Calu3 (cell line): ENCODE measurements around the gene TUBB4A. TPM values are rescaled to one million over a fixed set of nuclear protein-coding genes. Genes with fewer than 3 reads are reported as not detected.

Experiments
- BruUV-seq: library from RNA; stranded (reverse); fragments of 400-500 nt; replicated peaks from 2 replicates; lab custom pipeline; 2021; lab: Mats Ljungman, UMichigan
- CTCF ChIA-PET: fragments of 300-600 bp; sonication (Branson Sonifier 250); formaldehyde crosslinking; loops from one replicate; lab custom pipeline; 2022; ENCODE audit warnings: antibody characterized with exemption; lab: Charles Lee
- DNase-seq: peaks from one replicate; pipeline ENCODE4 v3.0.0; 2022
- H3K27ac Mint-ChIP-seq: one replicate; pipeline ENCODE4 v1.8.0; 2022; ENCODE audit warnings: mixed read lengths; ENCODE audit not compliant: unreplicated experiment
- H3K27me3 Mint-ChIP-seq: one replicate; pipeline ENCODE4 v1.8.0; 2022; ENCODE audit warnings: mixed read lengths; ENCODE audit not compliant: unreplicated experiment
- H3K36me3 Mint-ChIP-seq: one replicate; pipeline ENCODE4 v1.8.0; 2022; ENCODE audit warnings: mild to moderate bottlenecking, moderate library complexity, mixed read lengths; ENCODE audit not compliant: insufficient read depth, unreplicated experiment
- H3K4me1 Mint-ChIP-seq: one replicate; pipeline ENCODE4 v1.8.0; 2022; ENCODE audit warnings: mild to moderate bottlenecking, low read depth, mixed read lengths; ENCODE audit not compliant: unreplicated experiment
- H3K4me3 Mint-ChIP-seq: one replicate; pipeline ENCODE4 v1.8.0; 2022; ENCODE audit warnings: mild to moderate bottlenecking, low read depth, moderate library complexity, mixed read lengths; ENCODE audit not compliant: unreplicated experiment
- H3K9me3 Mint-ChIP-seq: one replicate; pipeline ENCODE4 v1.8.0; 2022; ENCODE audit warnings: low read depth, mixed read lengths; ENCODE audit not compliant: unreplicated experiment
- CTCF ChIP-seq: fragments of 200-600 bp; IDR thresholded peaks from one replicate; pipeline ENCODE4 v1.8.0; 2022; ENCODE audit warnings: antibody characterized with exemption; ENCODE audit not compliant: unreplicated experiment
- intact Hi-C: fragments of 100-400 bp; cut with micrococcal nuclease; formaldehyde crosslinking; loops from one replicate; pipeline ENCODE4 v1.10.0; 2022; ENCODE audit not compliant: unreplicated experiment
- total RNA-seq: library from RNA; stranded (reverse); gene quantifications from 2 replicates; pipeline ENCODE4 v1.2.3, GENCODE V29; 2022

TUBB4A gene
- total RNA-seq, 1 experiment from 2014 or later = 1.4 TPM

GRCh38 chr19:6533746-6534418 lies 31.8 kb upstream of the TUBB4A start:
- TF ChIP-seq CTCF = no peak
- Mint-ChIP-seq H3K27me3 (peaks cover 44% of the 10 kb centered on the region), H3K9me3 (no peaks in the 10 kb centered on the region), H3K4me3 (no peak overlapping the region), H3K27ac (no peak overlapping the region), H3K4me1 (peaks cover 30% of the 10 kb centered on the region), H3K36me3 (peaks cover 18% of the 10 kb centered on the region)
- BruUV-seq = no TSS peak
- DNase-seq = no peak
- intact Hi-C loops = no loop called here
- CTCF ChIA-PET = interaction anchor here (0.6 kb wide), 2 partner anchors 26 to 389 kb away, joined by 3 to 6 read pairs; no protein-coding TSS in a partner anchor

- H3K4me3 Mint-ChIP-seq = peak overlapping the region; percentile 90
- no TSS peak for BruUV-seq
These were observed 30.9 kb upstream of the TUBB4A start for GRCh38 chr19:6533000-6533328.

GRCh38 chr19:6532244-6532999 lies 30.3 kb upstream of the TUBB4A start:
- Mint-ChIP-seq H3K36me3 (peaks cover 18% of the 10 kb centered on the region), H3K9me3 (no peaks in the 10 kb centered on the region), H3K27ac (no peak overlapping the region), H3K4me1 (peaks cover 30% of the 10 kb centered on the region), H3K27me3 (peaks cover 45% of the 10 kb centered on the region), H3K4me3 (peak overlapping the region; percentile 90)
- CTCF ChIA-PET = no interaction called here
- no peak for DNase-seq
- TF ChIP-seq CTCF = no peak
- intact Hi-C loops = no loop called here
- BruUV-seq = no TSS peak

More at GRCh38 chr19:6533000-6533328, 30.9 kb upstream of the TUBB4A start:
- peaks cover 30% of the 10 kb centered on the region for H3K4me1 Mint-ChIP-seq
- no peaks in the 10 kb centered on the region for H3K9me3 Mint-ChIP-seq
- no peak overlapping the region for H3K27ac Mint-ChIP-seq
- no peak for DNase-seq
- no peak for TF ChIP-seq CTCF
- H3K27me3 Mint-ChIP-seq = peaks cover 45% of the 10 kb centered on the region
- CTCF ChIA-PET = no interaction called here
- H3K36me3 Mint-ChIP-seq = peaks cover 18% of the 10 kb centered on the region
- intact Hi-C loops = no loop called here

GRCh38 chr19:6531956-6532243 lies 29.8 kb upstream of the TUBB4A start:
- Mint-ChIP-seq H3K27me3 (peaks cover 45% of the 10 kb centered on the region), H3K9me3 (no peaks in the 10 kb centered on the region), H3K36me3 (peaks cover 18% of the 10 kb centered on the region), H3K27ac (peak overlapping the region; percentile 0), H3K4me3 (peak overlapping the region; percentile 90), H3K4me1 (peaks cover 30% of the 10 kb centered on the region)
- intact Hi-C loops = no loop called here
- BruUV-seq = no TSS peak
- CTCF ChIA-PET = no interaction called here
- no peak for TF ChIP-seq CTCF
- no peak for DNase-seq
